Heart left ventricle (tissue), 16 donors: ENCODE results near the gene KCNQ2. TPM values are rescaled to one million over a fixed set of nuclear protein-coding genes. Genes with fewer than 3 reads are reported as not detected.

Source experiments
- ATAC-seq, 4 donors: fragments of 200-7000 bp; cut with Tn5 transposase; one replicate each; pipeline ENCODE4 v1.9.1; 2020 to 2022; ENCODE audit warnings: moderate library complexity in 4 of 4, mild to moderate bottlenecking in 3 of 4, moderate number of reproducible peaks in 1 of 4
- DNase-seq, 5 donors: peaks; one replicate each; pipeline ENCODE4 v3.0.0-alpha.2; 2020
- H3K27ac ChIP-seq, 12 donors: fragments of 200-600 bp; sonication (generic) in 4 of 12; one replicate each; pipeline versions ENCODE4 v1.5.0 to v1.8.0; 2016 to 2022; ENCODE audit warnings: mild to moderate bottlenecking in 2 of 12
- H3K27me3 ChIP-seq, 9 donors: fragments of 200-600 bp; sonication (generic) in 2 of 9; one replicate each; pipeline versions ENCODE4 v1.5.1 to v1.8.0; 2016 to 2022; ENCODE audit warnings: mild to moderate bottlenecking in 3 of 9
- H3K36me3 ChIP-seq, 9 donors: fragments of 200-600 bp; sonication (generic) in 2 of 9; one replicate each; pipeline versions ENCODE4 v1.5.0 to v1.8.0; 2018 to 2022; ENCODE audit warnings: mild to moderate bottlenecking in 2 of 9
- H3K4me1 ChIP-seq, 12 donors: fragments of 200-600 bp; sonication (generic) in 4 of 12; one replicate each; pipeline versions ENCODE4 v1.5.0 to v1.8.0; 2016 to 2022; ENCODE audit warnings: mild to moderate bottlenecking in 3 of 12
- H3K4me3 ChIP-seq, 12 donors: fragments of 200-600 bp; sonication (generic) in 4 of 12; one replicate each; pipeline versions ENCODE4 v1.5.0 to v1.8.0; 2017 to 2022; ENCODE audit warnings: mild to moderate bottlenecking in 9 of 12, moderate library complexity in 4 of 12
- H3K9me3 ChIP-seq, 12 donors: fragments of 200-600 bp; sonication (generic) in 4 of 12; one replicate each; pipeline versions ENCODE4 v1.5.0 to v1.8.0; 2016 to 2022; ENCODE audit warnings: mild to moderate bottlenecking in 1 of 12
- CTCF ChIP-seq, 12 donors: fragments of 200-600 bp; sonication (generic) in 4 of 12; IDR thresholded peaks; one replicate each; pipeline versions ENCODE4 v1.5.0 to v1.8.0; 2018 to 2022; ENCODE audit warnings: antibody characterized with exemption in 12 of 12, mild to moderate bottlenecking in 5 of 12
- POLR2A ChIP-seq, 2 donors: fragments of 450-650 bp; IDR thresholded peaks; one replicate each; pipeline ENCODE4 v1.6.1; 2017; ENCODE audit warnings: antibody characterized with exemption in 2 of 2, mild to moderate bottlenecking in 2 of 2, moderate library complexity in 2 of 2
- WGBS, 4 donors: extraction: QIAGEN DNeasy Blood & Tissue Kit in 2 of 4; methylation state at CpG; one replicate each; pipeline versions ENCODE4 v1.1.5 to v1.1.7; 2013 to 2018; 5-methylcytosine and 5-hydroxymethylcytosine counted together
- intact Hi-C, 10 donors: fragments of 100-400 bp; cut with DNase I; formaldehyde crosslinking; loops; one replicate each; pipeline versions ENCODE4 v1.11.1 to v1.14.2; 2022
- polyA plus RNA-seq, 2 donors: library from polyadenylated mRNA; stranded (reverse); fragments of 200-250 nt; gene quantifications; one replicate each; pipeline ENCODE4 v1.2.3, GENCODE V29; 2013
- total RNA-seq, 9 donors: library from RNA; depleted of rRNA in 2 of 9; stranded (reverse); fragments of >200 nt in 2 of 9; fragmentation: NEBNext Ultra II Directional in 3 of 9; extraction: Animal tissue kit (Norgen Biotek cat#: 25700) in 3 of 9; gene quantifications; one replicate each; pipeline versions ENCODE4 v1.1.0 to v1.2.4, GENCODE V29; 2016 to 2023
- donor health status: ischemic (EF 13 %, LVEDD 7.1; RV severe dilation, severe dysfunction).
- donor health status: healthy with polysubstance abuse.
- donor health status: DM: no; HTN: yes; CAD: no.
- donor health status: DM: no; HTN: no; CAD: no.
- donor health status: ischemic (EF 25% LVEDD 6.9; RV normal size, moderate dysfunction).
- donor health status: ischemic (EF 25% LVEDD 5.7; RV mildly dilated, moderate dysfunction).
- donor health status: healthy.
- donor health status: DM: yes; HTN: yes; CAD: no.
- donor health status: ischemic (EF 35%, LVEDD 5.7; RV mildly dilated, moderate dysfunction).
- donor health status: nonischemic (EF 11% LVEDD 7.7; RV severe dilation, severe dysfunction).
- donor health status: DM: yes; HTN: yes; CAD: no.
- donor health status: PGD.
- donor health status: ischemic (EF 29% LVEDD 5.4; RV normal size, mild dysfunction).
- donor health status: nonischemic (EF 23%, LVEDD 6.1; RV moderate dilation, normal function).

KCNQ2 gene
- total and polyA plus RNA-seq, 11 donors = 0.06 to 2.6 (median 0.65) TPM; not detected in 7

- H3K4me3 ChIP-seq = no peak overlapping the region
- no peak overlapping the region for H3K27ac ChIP-seq
- H3K36me3 ChIP-seq = no peaks in the 10 kb centered on the region
- no peak for DNase-seq
- intact Hi-C loops = no loop called here
- TF ChIP-seq CTCF (IDR thresholded peaks at IDR 0.05) (no peak), POLR2A (IDR thresholded peaks at IDR 0.05) (no peak)
- H3K9me3 ChIP-seq = no peaks in the 10 kb centered on the region
- 46 to 71% (median 56%) methylated on average over 14 to 23 of the region's 23 CpGs for WGBS, 4 donors
- H3K27me3 ChIP-seq = peaks cover 12 to 80% (median 19%) of the 10 kb centered on the region in 9 donors
- no peaks in the 10 kb centered on the region for H3K4me1 ChIP-seq
- ATAC-seq = peak in 1 of 4 donors; percentile 15
Observed at GRCh38 chr20:63417738-63418120, 54.7 kb downstream of the KCNQ2 start.

GRCh38 chr20:63417097-63417737 lies 55.2 kb downstream of the KCNQ2 start:
- peaks cover 12 to 84% (median 21%) of the 10 kb centered on the region in 9 donors for H3K27me3 ChIP-seq
- DNase-seq (no peak), ATAC-seq (no peak)
- H3K36me3 ChIP-seq = no peaks in the 10 kb centered on the region
- no peak overlapping the region for H3K4me3 ChIP-seq
- 56 to 72% (median 65%) methylated on average over 17 to 25 of the region's 25 CpGs for WGBS, 4 donors
- TF ChIP-seq POLR2A (IDR thresholded peaks at IDR 0.05) (no peak), CTCF (IDR thresholded peaks at IDR 0.05) (no peak)
- H3K27ac ChIP-seq = no peak overlapping the region
- H3K9me3 ChIP-seq = no peaks in the 10 kb centered on the region
- H3K4me1 ChIP-seq = no peaks in the 10 kb centered on the region
- intact Hi-C loops = no loop called here

GRCh38 chr20:63416631-63417030 lies 55.8 kb downstream of the KCNQ2 start:
- peaks cover 12 to 80% (median 24%) of the 10 kb centered on the region in 9 donors for H3K27me3 ChIP-seq
- H3K36me3 ChIP-seq = no peaks in the 10 kb centered on the region
- ATAC-seq (no peak), DNase-seq (no peak)
- H3K4me3 ChIP-seq = no peak overlapping the region
- intact Hi-C loops = no loop called here
- no peaks in the 10 kb centered on the region for H3K9me3 ChIP-seq
- H3K4me1 ChIP-seq = no peaks in the 10 kb centered on the region
- TF ChIP-seq POLR2A (IDR thresholded peaks at IDR 0.05) (no peak), CTCF (IDR thresholded peaks at IDR 0.05) (no peak)
- H3K27ac ChIP-seq = no peak overlapping the region
- WGBS, 4 donors = 55 to 74% (median 70%) methylated on average over 19 to 24 of the region's 24 CpGs

GRCh38 chr20:63415647-63416391 lies 56.6 kb downstream of the KCNQ2 start:
- Histone ChIP-seq H3K9me3 (no peaks in the 10 kb centered on the region), H3K4me1 (no peaks in the 10 kb centered on the region), H3K27ac (no peak overlapping the region), H3K4me3 (no peak overlapping the region), H3K27me3 (peaks cover 8 to 81% (median 18%) of the 10 kb centered on the region in 9 donors), H3K36me3 (no peaks in the 10 kb centered on the region)
- ATAC-seq = no peak
- TF ChIP-seq POLR2A (IDR thresholded peaks at IDR 0.05) (no peak), CTCF (IDR thresholded peaks at IDR 0.05) (no peak)
- 71 to 77% (median 72%) methylated on average over 28 to 32 of the region's 32 CpGs for WGBS, 4 donors
- intact Hi-C loops = no loop called here
- DNase-seq = no peak
